ENCODE data around the gene ZNF793. TPM values are rescaled to one million over a fixed set of nuclear protein-coding genes. Genes with fewer than 3 reads are reported as not detected.

Gene ZNF793
- total and polyA plus RNA-seq, 9 of the 15 experiments (the other 6 are each of a cell fraction or from before 2014, with no cell fraction given) = 0.02 to 0.04 (median 0.03) TPM; not detected in 6

DNA sequence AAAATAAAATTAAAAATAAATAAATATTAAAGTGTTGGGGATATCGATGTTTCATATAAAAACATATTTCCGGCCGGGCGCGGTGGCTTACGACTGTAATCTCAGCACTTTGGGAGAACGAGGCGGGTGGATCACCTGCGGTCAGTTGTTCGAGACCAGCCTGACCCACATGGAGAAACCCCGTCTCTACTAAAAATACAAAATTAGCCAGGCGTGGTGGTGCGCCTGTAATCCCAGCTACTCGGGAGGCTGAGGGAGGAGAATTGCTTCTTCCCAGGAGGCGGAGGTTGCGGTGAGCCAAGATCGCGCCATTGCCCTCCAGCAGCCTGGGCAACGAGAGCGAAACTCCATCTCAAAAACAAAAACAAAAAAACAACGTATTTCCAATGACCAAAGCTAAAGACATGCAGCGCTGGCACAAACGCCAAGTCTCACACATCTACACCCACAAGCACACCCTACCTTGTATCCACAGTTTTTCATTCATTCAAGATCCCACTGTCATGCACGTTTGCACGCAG is 40.4 kb upstream of the ZNF793 start (continued):
- TF ChIP-seq, protein P1, sequence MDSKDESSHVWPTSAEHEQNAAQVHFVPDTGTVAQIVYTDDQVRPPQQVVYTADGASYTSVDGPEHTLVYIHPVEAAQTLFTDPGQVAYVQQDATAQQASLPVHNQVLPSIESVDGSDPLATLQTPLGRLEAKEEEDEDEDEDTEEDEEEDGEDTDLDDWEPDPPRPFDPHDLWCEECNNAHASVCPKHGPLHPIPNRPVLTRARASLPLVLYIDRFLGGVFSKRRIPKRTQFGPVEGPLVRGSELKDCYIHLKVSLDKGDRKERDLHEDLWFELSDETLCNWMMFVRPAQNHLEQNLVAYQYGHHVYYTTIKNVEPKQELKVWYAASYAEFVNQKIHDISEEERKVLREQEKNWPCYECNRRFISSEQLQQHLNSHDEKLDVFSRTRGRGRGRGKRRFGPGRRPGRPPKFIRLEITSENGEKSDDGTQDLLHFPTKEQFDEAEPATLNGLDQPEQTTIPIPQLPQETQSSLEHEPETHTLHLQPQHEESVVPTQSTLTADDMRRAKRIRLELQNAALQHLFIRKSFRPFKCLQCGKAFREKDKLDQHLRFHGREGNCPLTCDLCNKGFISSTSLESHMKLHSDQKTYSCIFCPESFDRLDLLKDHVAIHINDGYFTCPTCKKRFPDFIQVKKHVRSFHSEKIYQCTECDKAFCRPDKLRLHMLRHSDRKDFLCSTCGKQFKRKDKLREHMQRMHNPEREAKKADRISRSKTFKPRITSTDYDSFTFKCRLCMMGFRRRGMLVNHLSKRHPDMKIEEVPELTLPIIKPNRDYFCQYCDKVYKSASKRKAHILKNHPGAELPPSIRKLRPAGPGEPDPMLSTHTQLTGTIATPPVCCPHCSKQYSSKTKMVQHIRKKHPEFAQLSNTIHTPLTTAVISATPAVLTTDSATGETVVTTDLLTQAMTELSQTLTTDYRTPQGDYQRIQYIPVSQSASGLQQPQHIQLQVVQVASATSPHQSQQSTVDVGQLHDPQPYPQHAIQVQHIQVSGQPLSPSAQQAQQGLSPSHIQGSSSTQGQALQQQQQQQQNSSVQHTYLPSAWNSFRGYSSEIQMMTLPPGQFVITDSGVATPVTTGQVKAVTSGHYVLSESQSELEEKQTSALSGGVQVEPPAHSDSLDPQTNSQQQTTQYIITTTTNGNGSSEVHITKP (IDR thresholded peaks at IDR 0.05; ENCODE audit: partially characterized antibody) = no peak
- TF ChIP-seq ZNF696 (CRISPR knock-in tag; conservative IDR thresholded peaks at IDR 0.05) (no peak), ZNF778 (CRISPR knock-in tag; IDR thresholded peaks at IDR 0.05) (no peak), SOX6 (IDR thresholded peaks at IDR 0.05) (no peak), RAD51 (IDR thresholded peaks at IDR 0.05; ENCODE audit: borderline replicate concordance, low read depth) (no peak), NCOA4 (IDR thresholded peaks at IDR 0.05; ENCODE audit: partially characterized antibody) (no peak), MCM7 (IDR thresholded peaks at IDR 0.05) (no peak)

All from K562 (cell line).